ENCODE measurements around the gene FBRS.
"Not testable (repeated sequence)": the region's sequence is repeated elsewhere in the genome, so short reads cannot be mapped to it uniquely, and the experiment has no call there.

The FBRS gene

GRCh38 chr16:30665830-30666190 lies 7.6 kb downstream of the FBRS start:
- DNase-seq, result no peak

DNA sequence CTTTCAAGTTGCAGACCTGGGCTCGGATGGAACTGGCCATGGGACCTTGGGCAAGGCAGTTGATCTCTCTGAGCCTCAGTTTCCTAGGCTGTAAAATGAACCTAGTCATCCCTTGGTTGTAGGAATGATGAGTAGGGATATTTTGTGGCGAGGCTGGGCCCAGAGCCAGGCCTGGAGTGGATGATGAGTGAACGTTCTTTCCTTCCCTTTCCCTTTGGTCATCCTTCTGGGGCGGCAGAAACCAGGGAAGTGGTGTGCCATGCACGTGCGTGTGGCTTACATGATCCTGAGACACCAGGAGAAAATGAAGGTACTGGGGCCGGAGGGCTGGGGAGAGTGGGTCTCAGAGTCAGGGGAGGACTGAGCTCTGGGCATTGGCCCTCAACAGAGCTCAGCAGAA lies 8.4 kb downstream of the FBRS start:
- no peak for DNase-seq

DNA sequence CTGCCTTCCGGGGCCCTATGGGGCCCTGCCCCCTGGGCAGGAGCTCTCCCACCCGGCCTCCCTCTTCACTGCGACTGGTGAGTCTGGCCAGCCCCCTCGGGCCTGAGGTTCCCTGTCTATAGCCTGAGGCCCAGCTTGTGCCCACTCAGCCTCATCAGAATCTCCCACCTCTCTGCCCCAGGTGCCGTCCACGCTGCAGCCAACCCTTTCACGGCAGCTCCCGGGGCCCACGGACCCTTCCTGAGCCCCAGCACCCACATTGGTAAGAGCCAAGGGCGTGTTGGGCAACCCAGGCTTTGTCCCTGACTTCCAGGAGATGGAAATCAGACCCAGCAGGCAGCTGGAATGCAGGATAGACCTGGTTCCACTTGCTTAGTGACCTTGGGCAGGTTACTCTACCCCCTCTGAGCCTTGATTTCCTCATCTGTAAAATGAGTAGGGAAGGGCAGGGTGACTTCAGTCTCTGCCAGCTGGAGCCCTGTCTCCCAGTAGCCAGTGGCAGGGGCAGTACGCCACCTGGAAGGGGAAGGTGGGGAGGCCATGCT lies 9.2 kb downstream of the FBRS start:
- no peak for DNase-seq

DNA sequence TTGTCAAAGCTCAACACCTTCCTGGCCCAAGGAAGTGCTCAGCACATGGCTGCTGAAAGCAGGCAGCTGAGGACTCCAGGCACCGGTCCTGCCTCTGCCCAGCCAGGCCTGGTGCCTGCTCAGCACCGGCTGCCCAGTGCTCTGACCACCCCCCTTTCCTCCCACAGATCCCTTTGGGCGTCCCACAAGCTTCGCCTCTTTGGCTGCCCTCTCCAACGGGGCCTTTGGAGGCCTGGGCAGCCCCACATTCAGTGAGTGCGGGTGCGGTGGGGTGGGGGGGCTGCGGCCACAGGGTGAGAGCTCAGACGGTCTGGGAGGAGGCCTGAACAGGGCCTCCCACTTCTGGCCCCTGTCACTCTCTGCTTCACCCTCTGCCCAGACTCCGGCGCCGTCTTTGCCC lies 10.2 kb downstream of the FBRS start:
- DNase-seq, result no peak

- no peak for DNase-seq
Measured at GRCh38 chr16:30669026-30669902, 11.0 kb downstream of the FBRS start.

DNA sequence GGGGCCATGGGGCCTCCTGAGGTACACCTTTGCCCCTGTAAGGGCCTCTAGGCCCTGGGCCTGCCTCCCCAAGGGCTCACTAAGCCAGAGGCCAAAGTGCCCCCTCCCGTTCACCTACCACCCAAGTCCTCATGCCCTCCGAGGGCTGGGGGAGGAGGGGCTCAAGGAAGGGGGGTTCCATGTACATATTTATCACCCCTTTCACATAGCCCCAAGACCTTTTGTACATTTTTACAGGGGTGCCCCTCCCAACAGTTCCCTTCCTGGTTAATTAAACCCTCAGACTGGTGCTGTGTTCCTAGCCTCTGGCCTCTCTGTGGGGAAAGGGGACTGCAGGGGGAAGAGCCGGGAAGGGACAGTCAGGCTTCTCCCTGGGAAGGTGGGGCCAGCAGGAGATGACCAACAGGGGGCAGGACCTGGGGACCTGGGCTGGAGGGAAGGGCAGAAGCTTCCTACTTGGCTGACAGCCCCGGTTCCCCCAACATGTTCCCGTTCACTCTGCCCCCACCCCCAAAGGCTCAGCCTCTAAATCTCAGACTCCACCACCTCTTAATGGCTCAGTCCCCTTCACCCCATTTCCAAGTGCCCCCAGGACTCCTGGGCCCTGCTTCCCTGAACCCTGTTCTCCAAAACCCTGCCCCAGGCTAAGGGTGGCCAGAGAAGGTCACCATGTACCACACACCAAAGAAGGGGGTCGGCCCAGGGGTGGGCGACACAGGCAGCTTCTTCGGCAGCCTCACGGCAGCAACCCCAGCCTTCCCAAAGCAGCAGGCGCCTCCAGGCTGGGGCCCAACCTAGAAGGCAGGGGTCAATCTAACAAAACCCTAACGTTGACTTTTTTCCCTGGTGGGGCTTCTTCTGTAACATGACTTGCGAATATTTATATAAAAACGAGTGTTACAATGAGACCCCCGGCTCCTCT lies 11.9 kb downstream of the FBRS start:
- no peak for DNase-seq

- no peak for DNase-seq
Measured at GRCh38 chr16:30675143-30675542, 16.9 kb downstream of the FBRS start.

- DNase-seq, result no peak
Measured at GRCh38 chr16:30677931-30678585, 19.8 kb downstream of the FBRS start.

- DNase-seq, result no peak
Measured at GRCh38 chr16:30678586-30678970, 20.3 kb downstream of the FBRS start.

- DNase-seq, result no peak
Measured at GRCh38 chr16:30680326-30680725, 22.1 kb downstream of the FBRS start.

- DNase-seq, result no peak
Measured at GRCh38 chr16:30688701-30689100, 30.5 kb downstream of the FBRS start.

DNA sequence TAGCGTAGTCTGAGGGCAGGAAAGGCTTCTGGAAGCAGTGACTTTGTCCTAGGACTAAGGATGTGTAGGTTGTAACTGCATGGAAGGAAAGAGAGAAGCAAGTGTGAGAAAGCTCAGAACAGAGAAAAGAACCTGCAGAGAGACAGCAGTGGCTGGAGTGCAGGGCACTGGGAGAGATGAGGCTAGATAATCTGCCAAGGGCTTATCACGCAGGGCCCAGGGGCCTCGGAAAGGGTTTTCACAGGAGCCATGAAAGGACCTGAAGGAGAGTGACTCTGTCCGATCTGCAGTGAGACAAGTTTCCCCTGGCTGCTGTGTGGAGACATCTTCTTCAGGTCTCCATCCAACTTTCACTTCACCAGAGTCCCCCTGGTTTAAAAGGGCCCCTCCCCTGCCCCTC lies 33.7 kb downstream of the FBRS start:
- no peak for DNase-seq

DNA sequence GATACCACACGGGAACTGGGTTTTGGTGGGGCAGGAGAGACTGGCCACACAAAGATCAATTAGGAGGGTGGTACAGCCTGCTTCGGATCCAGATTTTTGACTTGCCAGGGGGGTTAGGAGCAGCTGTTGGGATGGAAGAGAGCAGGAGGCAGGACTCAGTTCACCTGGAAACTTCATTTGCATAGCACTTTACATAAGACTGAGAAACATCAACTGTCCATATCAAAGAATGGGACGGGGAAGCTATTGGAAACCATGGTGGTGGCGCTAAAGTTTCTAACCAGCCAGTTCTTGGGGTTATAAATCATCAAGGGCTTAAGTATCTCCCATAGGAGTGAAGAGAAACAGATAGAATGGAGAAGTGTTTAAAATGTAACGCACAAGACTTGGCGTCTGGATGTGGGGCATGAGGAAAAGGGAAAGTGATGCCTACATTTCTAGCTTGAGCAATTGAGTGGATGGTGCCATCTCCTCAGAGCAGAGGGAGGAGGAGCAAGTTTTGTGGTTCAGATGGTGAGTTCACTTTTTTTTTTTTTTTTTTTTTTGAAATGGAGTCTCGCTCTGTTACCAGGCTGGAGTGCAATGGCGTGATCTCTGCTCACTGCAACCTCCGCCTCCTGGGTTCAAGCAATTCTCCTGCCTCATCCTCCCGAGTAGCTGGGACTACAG lies 34.3 kb downstream of the FBRS start:
- no peak for DNase-seq

DNA sequence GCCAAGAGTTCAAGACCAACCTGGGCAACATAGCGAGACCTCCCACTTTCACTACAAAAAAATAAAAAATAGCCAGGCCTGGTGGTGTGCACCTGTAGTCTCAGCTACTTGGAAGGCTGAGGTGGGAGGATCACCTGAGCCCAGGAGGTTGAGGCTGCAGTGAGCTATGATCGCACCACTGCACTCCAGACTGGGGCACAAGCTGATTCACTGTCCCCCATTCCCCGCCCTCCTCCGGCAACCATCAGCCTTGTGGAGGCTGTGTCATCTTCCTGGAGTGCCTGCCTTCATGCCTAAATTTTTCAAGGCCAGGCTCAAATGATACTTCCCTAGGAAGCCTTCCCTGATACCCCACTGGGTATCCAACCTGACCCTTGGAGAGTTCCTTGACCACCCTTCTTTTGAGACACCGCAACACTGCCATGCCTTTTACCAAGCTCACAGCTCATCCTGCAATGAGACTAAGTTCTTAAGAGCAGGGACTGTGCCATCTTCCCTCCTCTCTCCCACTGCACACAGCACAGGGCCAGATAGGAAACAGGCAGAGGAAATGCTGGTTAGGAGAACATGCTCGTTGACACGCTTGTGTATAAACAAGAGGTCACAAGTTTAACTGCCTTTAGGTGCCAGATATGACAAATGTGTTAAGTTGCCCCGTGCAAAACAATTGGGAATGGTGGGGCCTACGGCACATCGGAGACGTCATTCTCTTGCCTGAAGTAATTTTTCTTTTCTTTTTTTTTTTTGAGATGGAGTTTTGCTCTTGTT lies 36.9 kb downstream of the FBRS start:
- DNase-seq, result no peak

- not testable (repeated sequence) for DNase-seq
Measured at GRCh38 chr16:30696646-30697045, 38.4 kb downstream of the FBRS start.

DNA sequence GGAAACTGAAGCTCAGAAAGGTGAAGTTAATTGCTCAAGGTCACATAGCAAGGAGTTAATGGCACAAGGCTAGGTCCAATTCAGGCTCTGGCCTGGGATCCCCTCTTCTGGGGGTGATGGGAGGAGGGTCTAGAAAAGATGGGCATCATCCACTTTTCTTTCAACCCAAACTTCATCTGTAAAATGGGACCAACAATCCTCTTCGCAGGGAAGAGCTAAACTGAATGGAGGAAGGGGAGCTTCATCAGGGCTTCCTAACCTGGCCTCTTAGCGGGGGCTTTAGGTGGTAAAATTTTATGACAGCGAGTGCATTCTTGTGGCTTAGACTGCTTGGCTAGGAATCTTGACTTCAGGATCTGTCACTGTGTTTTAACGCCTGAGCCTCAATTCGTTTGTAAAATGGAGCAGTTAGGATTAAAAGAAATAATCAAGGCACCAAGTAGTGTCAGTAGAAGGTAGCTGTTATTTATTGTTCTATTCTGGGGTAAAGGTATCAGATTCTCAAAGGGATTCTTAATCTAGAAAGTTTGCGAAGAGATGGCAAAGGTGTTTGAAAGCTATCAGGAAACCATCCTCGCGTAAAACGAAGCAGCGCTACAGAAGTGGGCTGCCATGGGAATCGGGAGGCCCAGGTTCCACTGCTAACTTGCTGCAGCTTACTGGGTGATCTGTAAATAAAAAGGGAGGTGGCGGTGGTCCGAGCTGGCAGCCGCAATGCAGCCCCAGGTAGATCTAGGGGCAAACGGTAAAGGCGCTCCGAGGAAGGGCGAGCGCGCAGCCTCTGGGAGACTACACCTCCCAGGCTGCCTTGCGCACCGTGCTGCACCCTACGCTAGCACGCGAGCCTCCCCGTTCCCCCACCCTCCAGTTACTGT lies 39.3 kb downstream of the FBRS start:
- DNase-seq, result no peak

- peak; percentile 100 for DNase-seq
Measured at GRCh38 chr16:30698139-30698815, 40.0 kb downstream of the FBRS start.

GRCh38 chr16:30698816-30699614 lies 40.8 kb downstream of the FBRS start, which contains the start of gene SRCAP:
SRCAP (plus strand) TSS chr16:30699171; CDS start chr16:30700825, 1,654 bp downstream.
- DNase-seq, result peak; percentile 94

DNA sequence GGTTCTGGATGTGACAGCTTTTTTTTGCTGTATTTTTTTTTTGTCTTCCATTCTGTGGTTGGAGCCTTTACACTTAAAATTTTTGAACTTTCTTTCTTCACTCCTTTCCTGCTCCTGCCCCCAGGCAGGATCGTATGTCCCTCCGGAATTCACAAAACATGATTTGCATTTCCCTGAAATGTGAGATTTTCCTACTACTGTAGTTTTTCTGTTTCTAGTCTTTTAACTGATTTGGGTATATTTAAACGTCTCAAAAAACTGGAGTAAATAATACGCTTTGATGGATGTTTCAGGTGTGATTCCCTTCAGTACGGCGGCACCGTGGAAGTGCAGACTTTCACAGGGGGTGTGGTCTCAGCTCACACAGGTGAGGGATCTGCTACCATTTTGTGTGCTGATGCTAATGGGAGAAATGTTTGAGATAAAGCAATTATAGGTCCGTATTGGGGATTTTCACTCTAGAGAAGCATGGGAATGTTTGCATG lies 41.4 kb downstream of the FBRS start:
- no peak for DNase-seq
